Subcutaneous abdominal adipose tissue (tissue), 5 donors: ENCODE results near the gene ARNT2.

Source experiments
- H3K27ac ChIP-seq: one replicate; pipeline ENCODE4 v1.7.0; 2013; ENCODE audit warnings: low read depth, mild to moderate bottlenecking, inconsistent platforms, low read length, moderate library complexity
- H3K27me3 ChIP-seq, 5 donors: one replicate each; pipeline ENCODE4 v1.7.0; 2013; ENCODE audit warnings: low read length in 5 of 5, inconsistent platforms in 1 of 5; ENCODE audit not compliant: control insufficient read depth in 5 of 5, insufficient read depth in 4 of 5
- H3K36me3 ChIP-seq, 5 donors: one replicate each; pipeline ENCODE4 v1.7.0; 2013; ENCODE audit warnings: low read length in 5 of 5; ENCODE audit not compliant: control insufficient read depth in 5 of 5, insufficient read depth in 5 of 5
- H3K4me1 ChIP-seq, 5 donors: one replicate each; pipeline ENCODE4 v1.7.0; 2013; ENCODE audit warnings: low read length in 5 of 5, mild to moderate bottlenecking in 3 of 5, moderate library complexity in 1 of 5; ENCODE audit not compliant: control insufficient read depth in 5 of 5, insufficient read depth in 5 of 5
- H3K4me3 ChIP-seq, 5 donors: one replicate each; pipeline ENCODE4 v1.7.0; 2013; ENCODE audit warnings: low read length in 5 of 5, low read depth in 1 of 5
- H3K9ac ChIP-seq, 5 donors: one replicate each; pipeline ENCODE4 v1.7.0; 2013; ENCODE audit warnings: low read length in 5 of 5, mild to moderate bottlenecking in 4 of 5, moderate library complexity in 3 of 5
- H3K9me3 ChIP-seq, 5 donors: one replicate each; pipeline ENCODE4 v1.7.0; 2013; ENCODE audit warnings: low read length in 5 of 5; ENCODE audit not compliant: control insufficient read depth in 5 of 5
- donor health status: healthy.
- donor health status: healthy.
- donor health status: healthy.
- donor health status: healthy.
- donor health status: healthy.

Gene ARNT2

DNA sequence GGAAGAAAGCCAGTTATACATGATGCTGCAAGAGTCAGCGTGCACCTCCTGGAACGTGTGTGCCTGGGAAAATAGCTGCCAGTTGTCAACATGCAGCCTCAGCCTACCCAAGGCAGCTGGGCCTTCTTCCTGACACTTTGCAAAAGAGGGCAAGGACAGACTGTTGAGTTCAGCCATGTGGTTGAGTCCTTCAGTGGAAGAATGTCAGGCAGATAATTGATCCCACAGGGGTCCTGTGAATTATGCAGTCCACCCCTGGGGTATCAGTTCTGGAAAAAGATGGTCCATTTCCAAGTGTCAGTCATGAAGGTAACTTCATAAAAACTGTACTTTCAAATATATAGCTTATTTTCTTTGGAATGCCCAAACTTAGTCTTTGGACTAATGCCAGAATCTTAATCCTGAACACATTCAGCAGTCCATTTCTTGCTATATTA, 79.6 kb downstream of the ARNT2 start:
- H3K27me3 ChIP-seq: peaks cover 0 to 2% (median 0%) of the 10 kb centered on the region in 5 donors
- no peaks in the 10 kb centered on the region for H3K36me3 ChIP-seq
- no peaks in the 10 kb centered on the region for H3K9me3 ChIP-seq
- H3K4me3 ChIP-seq: no peak overlapping the region
- H3K4me1 ChIP-seq: peaks cover 4 to 26% (median 17%) of the 10 kb centered on the region in 5 donors
- H3K27ac ChIP-seq: no peak overlapping the region
- H3K9ac ChIP-seq: no peak overlapping the region

DNA sequence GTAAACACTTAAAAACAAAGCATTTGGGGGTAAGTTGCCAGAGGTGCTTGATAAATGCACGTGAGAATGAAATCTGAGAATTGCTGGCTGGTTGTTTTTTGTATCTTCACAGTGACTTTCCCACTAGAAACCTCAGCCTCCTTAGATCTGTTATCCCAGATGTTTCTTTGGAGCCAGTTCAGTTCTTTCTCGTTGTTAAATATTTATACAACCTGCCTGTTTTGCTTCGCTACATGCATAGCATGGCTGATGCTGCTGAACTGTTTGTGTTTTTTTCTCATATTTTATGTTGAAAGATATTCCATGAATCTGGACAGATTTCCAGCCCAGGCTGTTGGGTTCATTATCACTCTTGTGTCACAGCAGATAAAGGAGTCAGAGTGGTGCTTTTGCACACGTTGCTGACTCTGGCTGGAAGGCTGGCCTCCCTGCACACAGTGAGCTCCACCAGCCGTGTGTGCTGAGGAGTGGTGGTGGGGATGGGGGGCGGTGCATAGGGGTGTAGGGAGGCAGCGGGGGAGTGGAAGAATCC, 80.2 kb downstream of the ARNT2 start:
- H3K27ac ChIP-seq: no peak overlapping the region
- peaks cover 4 to 32% (median 22%) of the 10 kb centered on the region in 5 donors for H3K4me1 ChIP-seq
- no peak overlapping the region for H3K9ac ChIP-seq
- no peaks in the 10 kb centered on the region for H3K36me3 ChIP-seq
- no peaks in the 10 kb centered on the region for H3K9me3 ChIP-seq
- no peak overlapping the region for H3K4me3 ChIP-seq
- H3K27me3 ChIP-seq: peaks cover 0 to 2% (median 0%) of the 10 kb centered on the region in 5 donors

DNA sequence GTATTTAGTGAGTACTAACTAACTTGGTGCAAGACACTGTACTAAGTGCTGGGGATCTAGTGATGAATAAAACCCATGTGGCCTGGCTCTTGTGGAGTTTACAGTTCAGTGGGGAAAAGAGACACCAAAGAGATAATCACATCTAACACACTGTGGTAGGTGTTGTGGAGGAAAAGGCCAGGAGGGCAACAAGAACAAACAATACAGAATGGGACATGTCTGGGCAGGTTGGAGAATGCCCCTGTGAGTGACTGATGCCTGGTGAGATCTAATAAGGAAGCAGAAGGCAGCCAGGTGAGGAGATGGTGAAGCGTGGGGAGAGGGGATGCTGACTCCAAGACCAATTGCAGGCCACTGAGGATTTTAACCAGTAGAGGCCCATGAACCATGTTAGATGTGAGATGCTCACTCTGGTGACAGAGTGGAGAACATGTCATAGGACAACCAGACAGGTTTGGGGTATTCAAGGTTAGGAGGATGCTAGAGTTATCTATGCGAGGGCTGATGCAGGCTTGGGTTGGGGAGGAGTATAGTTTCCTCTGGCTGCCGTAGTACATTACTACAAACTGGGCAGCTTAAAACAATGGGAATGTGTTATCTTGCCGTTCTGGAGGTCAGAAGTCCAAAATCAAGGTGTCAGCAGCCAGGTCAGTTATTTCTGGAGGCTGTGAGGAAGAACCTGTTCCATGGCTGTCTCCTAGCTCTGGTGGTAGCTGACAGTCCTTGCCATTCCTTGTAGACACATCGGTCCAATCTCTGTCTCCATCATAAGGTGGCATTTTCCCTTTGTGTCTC, 81.4 kb downstream of the ARNT2 start:
- Histone ChIP-seq H3K4me3 (no peak overlapping the region), H3K27ac (no peak overlapping the region), H3K9me3 (no peaks in the 10 kb centered on the region), H3K9ac (no peak overlapping the region), H3K27me3 (peaks cover 0 to 2% (median 0%) of the 10 kb centered on the region in 5 donors), H3K36me3 (no peaks in the 10 kb centered on the region), H3K4me1 (peaks cover 9 to 29% (median 25%) of the 10 kb centered on the region in 5 donors)

DNA sequence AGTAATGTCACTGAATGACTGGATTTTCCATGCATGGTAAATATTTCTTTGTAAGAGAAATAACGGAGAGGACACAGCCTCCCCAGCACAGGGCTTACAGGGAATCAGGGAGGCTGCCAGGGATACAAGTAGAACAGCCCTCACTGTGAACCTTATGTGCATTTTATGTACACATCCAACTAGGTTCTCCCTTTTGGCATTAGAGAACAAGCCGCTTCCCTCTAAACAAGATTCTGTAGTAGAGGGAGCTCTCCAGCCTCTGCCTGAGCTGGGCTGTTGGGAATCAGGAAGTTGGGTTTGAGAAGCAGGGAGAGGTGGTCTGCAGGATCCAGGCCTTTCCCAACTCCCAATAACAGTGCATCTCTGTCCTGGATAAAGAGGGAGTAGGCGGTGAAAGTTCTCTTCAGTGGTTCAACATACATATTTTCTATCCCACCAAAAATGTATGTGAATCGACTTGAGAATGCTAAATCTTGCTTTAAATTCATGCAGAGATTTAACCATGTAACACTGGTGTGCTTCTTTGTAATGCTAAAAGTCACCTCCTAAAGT, 83.7 kb downstream of the ARNT2 start:
- no peak overlapping the region for H3K9ac ChIP-seq
- H3K9me3 ChIP-seq: no peaks in the 10 kb centered on the region
- H3K27me3 ChIP-seq: peaks cover 0 to 2% (median 0%) of the 10 kb centered on the region in 5 donors
- H3K36me3 ChIP-seq: no peaks in the 10 kb centered on the region
- H3K4me1 ChIP-seq: peaks cover 5 to 19% (median 18%) of the 10 kb centered on the region in 5 donors
- H3K4me3 ChIP-seq: no peak overlapping the region
- H3K27ac ChIP-seq: no peak overlapping the region

DNA sequence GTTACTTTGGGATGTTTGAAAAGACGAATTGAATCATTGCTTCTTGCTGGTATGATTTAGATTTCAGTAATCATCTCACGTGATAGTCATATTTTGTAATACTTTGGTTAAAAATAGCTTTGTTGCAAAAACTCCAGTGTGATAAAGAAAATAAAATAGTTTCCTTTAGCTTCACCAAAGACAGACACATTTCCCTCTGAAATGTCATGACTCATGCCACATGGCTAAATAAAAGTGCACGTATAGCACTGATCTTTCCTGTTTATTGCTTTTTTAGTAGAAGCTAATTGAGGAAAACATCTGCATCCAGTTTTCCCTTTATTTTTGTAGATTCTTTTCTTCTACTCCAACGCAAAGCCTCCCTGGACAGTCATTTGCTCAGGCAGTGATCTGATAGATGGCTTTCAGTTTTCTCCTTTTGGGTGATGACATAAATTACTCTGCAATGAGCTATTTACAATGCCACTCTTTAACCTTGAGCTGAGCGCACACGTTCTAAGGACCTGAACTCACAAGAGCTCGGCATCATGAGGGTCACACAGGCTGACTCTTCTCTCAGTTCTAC, 84.9 kb downstream of the ARNT2 start:
- Histone ChIP-seq H3K27me3 (no peaks in the 10 kb centered on the region), H3K27ac (peak overlapping the region; percentile 71), H3K9me3 (no peaks in the 10 kb centered on the region), H3K4me1 (peaks cover 5 to 19% (median 18%) of the 10 kb centered on the region in 5 donors), H3K36me3 (no peaks in the 10 kb centered on the region), H3K9ac (peak overlapping the region in 1 of 5 donors; percentile 42), H3K4me3 (no peak overlapping the region)

DNA sequence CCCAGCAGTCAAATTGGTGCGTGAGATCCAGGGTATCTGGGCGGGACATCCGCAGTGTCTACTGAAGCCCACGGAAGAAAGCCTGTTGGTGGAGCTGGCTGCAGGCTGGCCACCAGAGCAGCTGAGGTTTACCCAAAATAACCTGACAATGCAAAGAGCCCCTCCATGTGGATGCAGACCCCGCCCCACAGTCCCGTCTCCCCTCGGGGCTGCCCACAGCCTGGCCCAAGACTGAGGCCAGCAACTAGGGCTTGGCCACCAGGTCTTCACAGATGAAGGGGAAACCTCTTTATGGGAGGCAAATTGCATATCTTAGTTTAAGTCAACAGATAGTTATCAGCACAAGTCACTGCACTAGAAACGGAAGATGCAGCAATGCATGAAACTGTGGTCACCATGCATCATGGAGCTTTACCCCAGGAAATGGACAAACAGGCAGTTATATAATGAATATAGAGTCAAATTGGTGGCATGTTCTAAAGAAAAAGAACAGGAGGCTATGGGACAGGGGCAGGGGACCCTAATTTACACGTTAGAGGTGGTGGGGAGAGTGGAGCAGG, 86.3 kb downstream of the ARNT2 start:
- H3K4me1 ChIP-seq: peaks cover 5 to 24% (median 20%) of the 10 kb centered on the region in 5 donors
- H3K36me3 ChIP-seq: no peaks in the 10 kb centered on the region
- H3K4me3 ChIP-seq: no peak overlapping the region
- no peak overlapping the region for H3K9ac ChIP-seq
- no peak overlapping the region for H3K27ac ChIP-seq
- H3K27me3 ChIP-seq: no peaks in the 10 kb centered on the region
- no peaks in the 10 kb centered on the region for H3K9me3 ChIP-seq

DNA sequence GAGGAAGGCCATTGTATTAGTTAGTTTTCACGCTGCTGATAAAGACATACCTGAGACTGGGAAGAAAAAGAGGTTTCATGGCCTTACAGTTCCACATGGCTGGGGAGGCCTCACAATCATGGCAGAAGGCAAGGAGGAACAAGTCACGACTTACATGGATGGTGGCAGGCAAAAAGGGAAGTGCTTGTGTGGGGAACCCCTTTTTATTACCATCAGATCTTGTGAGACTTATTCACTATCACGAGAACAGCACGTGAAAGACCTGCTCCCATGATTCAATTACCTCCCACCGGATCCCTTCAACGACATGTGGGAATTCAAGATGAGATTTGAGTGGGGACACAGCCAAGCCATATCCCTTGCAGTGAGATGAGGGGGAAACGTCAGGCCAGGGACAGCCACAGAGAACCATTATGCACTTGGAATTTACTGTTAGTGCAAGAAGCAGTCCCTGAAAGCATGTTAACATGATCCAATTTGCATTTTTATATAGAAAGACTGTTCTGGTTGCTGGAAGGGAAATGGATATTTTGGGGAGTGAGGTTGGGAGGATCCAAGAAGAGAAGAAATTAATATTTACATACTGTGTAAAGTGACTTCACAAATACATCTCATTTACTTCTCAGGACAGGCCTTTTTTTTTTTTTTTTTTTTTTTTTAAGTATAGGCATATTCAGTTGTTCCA, 87.1 kb downstream of the ARNT2 start:
- Histone ChIP-seq H3K36me3 (no peaks in the 10 kb centered on the region), H3K27me3 (no peaks in the 10 kb centered on the region), H3K27ac (no peak overlapping the region), H3K4me1 (peaks cover 5 to 28% (median 25%) of the 10 kb centered on the region in 5 donors), H3K9me3 (no peaks in the 10 kb centered on the region), H3K4me3 (no peak overlapping the region), H3K9ac (no peak overlapping the region)

DNA sequence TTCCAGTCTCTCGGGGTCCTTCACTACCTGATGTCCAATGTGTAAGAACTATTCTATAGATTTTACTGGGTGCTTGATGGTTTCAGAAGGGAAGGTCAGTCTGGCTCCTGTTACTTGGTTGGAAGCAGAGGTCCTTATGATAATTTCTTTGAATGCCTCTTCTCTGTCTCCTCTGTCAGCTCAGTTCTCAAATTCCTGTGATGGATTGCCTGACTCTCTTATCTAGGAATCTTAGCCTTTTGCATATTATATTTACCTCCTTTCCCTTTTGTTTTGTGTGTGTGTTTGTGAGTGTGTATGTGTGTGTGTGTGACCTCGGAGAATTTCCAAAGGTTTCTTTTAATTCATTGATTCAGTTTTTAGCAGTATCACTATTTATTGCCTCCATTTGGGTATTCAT, 88.2 kb downstream of the ARNT2 start:
- H3K27ac ChIP-seq: no peak overlapping the region
- no peaks in the 10 kb centered on the region for H3K9me3 ChIP-seq
- no peaks in the 10 kb centered on the region for H3K27me3 ChIP-seq
- no peak overlapping the region for H3K9ac ChIP-seq
- no peaks in the 10 kb centered on the region for H3K36me3 ChIP-seq
- H3K4me3 ChIP-seq: no peak overlapping the region
- peaks cover 5 to 28% (median 25%) of the 10 kb centered on the region in 5 donors for H3K4me1 ChIP-seq

DNA sequence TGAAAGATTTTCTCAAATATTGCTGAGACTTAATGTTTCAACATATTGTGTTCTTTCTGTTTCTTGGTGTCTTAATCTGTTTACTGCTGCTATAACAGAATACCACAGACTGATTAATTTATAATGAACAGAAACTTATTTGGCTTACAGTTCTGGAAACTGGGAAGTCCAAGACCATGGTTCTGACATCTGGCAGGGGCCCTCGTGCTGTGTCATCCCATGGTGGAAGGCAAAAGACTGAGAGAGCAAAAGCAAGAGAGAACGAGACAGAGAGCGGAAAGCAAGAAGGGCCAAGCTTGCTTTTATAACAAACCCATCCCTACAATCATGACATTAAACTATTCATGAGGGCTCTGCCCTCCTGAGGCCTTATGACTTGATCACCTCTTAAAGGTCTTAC, 88.7 kb downstream of the ARNT2 start:
- no peaks in the 10 kb centered on the region for H3K9me3 ChIP-seq
- no peak overlapping the region for H3K9ac ChIP-seq
- H3K27me3 ChIP-seq: no peaks in the 10 kb centered on the region
- peaks cover 5 to 28% (median 25%) of the 10 kb centered on the region in 5 donors for H3K4me1 ChIP-seq
- H3K36me3 ChIP-seq: no peaks in the 10 kb centered on the region
- no peak overlapping the region for H3K27ac ChIP-seq
- H3K4me3 ChIP-seq: no peak overlapping the region
